ENCODE results near the gene HDLBP.

HDLBP gene

GRCh38 chr2:241249654-241250053 is 65.8 kb downstream of the HDLBP start:
- no peak for TF ChIP-seq CTCF (IDR thresholded peaks at IDR 0.05)
- no peak overlapping the region for H3K4me3 ChIP-seq
- no peak for DNase-seq (ENCODE audit: low spot score)
- H3K27ac ChIP-seq: no peak overlapping the region

GRCh38 chr2:241248897-241249296 is 66.6 kb downstream of the HDLBP start:
- no peak for TF ChIP-seq CTCF (IDR thresholded peaks at IDR 0.05)
- no peak overlapping the region for H3K27ac ChIP-seq
- no peak for DNase-seq (ENCODE audit: low spot score)
- no peak overlapping the region for H3K4me3 ChIP-seq

- no peak overlapping the region for H3K27ac ChIP-seq
- no peak for TF ChIP-seq CTCF (IDR thresholded peaks at IDR 0.05)
- DNase-seq (ENCODE audit: low spot score): no peak
- H3K4me3 ChIP-seq: no peak overlapping the region
Measured at GRCh38 chr2:241248289-241248688, 67.2 kb downstream of the HDLBP start.

GRCh38 chr2:241244368-241244767 is 71.1 kb downstream of the HDLBP start:
- DNase-seq (ENCODE audit: low spot score): no peak
- TF ChIP-seq CTCF (IDR thresholded peaks at IDR 0.05): no peak
- Histone ChIP-seq H3K4me3 (no peak overlapping the region), H3K27ac (no peak overlapping the region)

- no peak for TF ChIP-seq CTCF (IDR thresholded peaks at IDR 0.05)
- Histone ChIP-seq H3K4me3 (no peak overlapping the region), H3K27ac (no peak overlapping the region)
- DNase-seq (ENCODE audit: low spot score): no peak
Measured at GRCh38 chr2:241242306-241242705, 73.2 kb downstream of the HDLBP start.

- no peak overlapping the region for H3K27ac ChIP-seq
- no peak for DNase-seq (ENCODE audit: low spot score)
- no peak overlapping the region for H3K4me3 ChIP-seq
- no peak for TF ChIP-seq CTCF (IDR thresholded peaks at IDR 0.05)
Measured at GRCh38 chr2:241241669-241242068, 73.8 kb downstream of the HDLBP start.

- TF ChIP-seq CTCF (IDR thresholded peaks at IDR 0.05): no peak
Measured at GRCh38 chr2:241240320-241241004, 75.0 kb downstream of the HDLBP start.

More at GRCh38 chr2:241240320-241241004, 75.0 kb downstream of the HDLBP start:
- Histone ChIP-seq H3K4me3 (no peak overlapping the region), H3K27ac (no peak overlapping the region)
- no peak for DNase-seq (ENCODE audit: low spot score)

Data from coronary artery (tissue), 2 donors.